ENCODE data around the gene AKR1B15.

- TF ChIP-seq POLR2AphosphoS5 (IDR thresholded peaks at IDR 0.05), result no peak
- TF ChIP-seq CTCF (IDR thresholded peaks at IDR 0.05), result no peak
Observed at GRCh38 chr7:134616611-134617010, 67.7 kb downstream of the AKR1B15 start.
